Measurements from ENCODE around the gene PTTG1.

- no peak for TF ChIP-seq CTCF (optimal IDR thresholded peaks at IDR 0.05 in 1 of 3, IDR thresholded peaks at IDR 0.05 in 1 of 3, conservative IDR thresholded peaks at IDR 0.05 in 1 of 3; ENCODE audit: extremely low read depth in 1 of 3, insufficient read depth in 2 of 3, low read length in 3 of 3)
- no peak for TF ChIP-seq EZH2 (IDR thresholded peaks at IDR 0.05; ENCODE audit: low read length)
These were observed 29.6 kb downstream of the PTTG1 start for GRCh38 chr5:160451281-160451680.
